GM10847 (cell line): ENCODE data around the gene MEX3A.

Experiments used
- POLR2A ChIP-seq: IDR thresholded peaks from 2 replicates; pipeline ENCODE4 v1.6.1; 2011; ENCODE audit not compliant: insufficient read length; ENCODE audit errors: extremely low read depth

Gene MEX3A, protein sequence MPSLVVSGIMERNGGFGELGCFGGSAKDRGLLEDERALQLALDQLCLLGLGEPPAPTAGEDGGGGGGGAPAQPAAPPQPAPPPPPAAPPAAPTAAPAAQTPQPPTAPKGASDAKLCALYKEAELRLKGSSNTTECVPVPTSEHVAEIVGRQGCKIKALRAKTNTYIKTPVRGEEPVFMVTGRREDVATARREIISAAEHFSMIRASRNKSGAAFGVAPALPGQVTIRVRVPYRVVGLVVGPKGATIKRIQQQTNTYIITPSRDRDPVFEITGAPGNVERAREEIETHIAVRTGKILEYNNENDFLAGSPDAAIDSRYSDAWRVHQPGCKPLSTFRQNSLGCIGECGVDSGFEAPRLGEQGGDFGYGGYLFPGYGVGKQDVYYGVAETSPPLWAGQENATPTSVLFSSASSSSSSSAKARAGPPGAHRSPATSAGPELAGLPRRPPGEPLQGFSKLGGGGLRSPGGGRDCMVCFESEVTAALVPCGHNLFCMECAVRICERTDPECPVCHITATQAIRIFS

DNA sequence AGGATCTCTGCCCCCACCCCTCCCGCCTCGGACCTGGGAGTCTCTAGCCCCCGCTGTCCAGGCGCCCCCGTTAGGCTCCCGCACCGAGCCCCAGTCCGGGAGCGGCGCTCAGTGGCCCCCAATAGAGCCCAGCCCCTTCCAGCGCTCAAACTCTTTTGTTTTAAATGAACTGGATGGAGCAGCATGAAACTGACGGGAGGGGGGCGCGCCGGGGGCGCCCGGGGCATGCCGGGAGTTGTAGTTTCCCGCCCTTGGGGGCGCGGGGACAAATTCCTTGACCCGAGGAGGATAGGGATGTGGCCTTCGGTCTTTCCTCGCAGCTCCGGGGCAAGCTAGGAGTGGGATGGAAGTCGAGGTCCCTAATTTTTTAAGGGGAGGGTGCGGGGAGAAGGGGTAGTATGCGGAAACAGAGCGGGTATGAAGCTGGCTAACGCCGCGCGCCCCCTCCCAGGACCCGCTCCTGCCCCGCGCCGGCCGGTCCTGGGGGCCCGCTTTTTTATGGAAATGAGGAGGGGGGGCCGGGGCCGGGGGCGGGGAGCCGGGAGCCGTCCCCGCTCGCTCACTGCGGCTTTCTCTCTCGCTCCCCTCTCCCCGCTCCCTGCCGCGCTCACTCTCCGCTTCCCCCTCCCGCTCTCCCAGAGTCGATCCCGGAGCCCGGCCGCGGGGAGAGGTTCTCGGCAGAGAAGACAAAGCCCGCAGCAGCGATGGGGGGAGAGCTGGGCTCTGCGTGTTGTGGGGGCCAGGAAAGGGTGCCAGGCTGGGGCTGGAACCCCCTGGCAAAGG is at the start of gene MEX3A:
Gene MEX3A (minus strand): TSS at position 157 of the 783 bp plus-strand sequence. CDS start 467 bp downstream, outside the sequence.
- no peak for TF ChIP-seq POLR2A

DNA sequence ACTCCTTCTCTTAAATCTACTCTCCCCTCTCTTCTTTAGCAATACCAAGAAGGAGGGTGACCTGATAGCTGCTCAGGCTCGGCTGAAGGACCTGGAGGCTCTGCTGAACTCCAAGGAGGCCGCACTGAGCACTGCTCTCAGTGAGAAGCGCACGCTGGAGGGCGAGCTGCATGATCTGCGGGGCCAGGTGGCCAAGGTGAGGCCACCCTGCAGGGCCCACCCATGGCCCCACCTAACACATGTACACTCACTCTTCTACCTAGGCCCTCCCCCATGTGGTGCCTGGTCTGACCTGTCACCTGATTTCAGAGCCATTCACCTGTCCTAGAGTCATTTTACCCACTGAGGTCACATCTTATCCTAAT is 48.3 kb upstream of the MEX3A start:
- TF ChIP-seq POLR2A, result no peak

DNA sequence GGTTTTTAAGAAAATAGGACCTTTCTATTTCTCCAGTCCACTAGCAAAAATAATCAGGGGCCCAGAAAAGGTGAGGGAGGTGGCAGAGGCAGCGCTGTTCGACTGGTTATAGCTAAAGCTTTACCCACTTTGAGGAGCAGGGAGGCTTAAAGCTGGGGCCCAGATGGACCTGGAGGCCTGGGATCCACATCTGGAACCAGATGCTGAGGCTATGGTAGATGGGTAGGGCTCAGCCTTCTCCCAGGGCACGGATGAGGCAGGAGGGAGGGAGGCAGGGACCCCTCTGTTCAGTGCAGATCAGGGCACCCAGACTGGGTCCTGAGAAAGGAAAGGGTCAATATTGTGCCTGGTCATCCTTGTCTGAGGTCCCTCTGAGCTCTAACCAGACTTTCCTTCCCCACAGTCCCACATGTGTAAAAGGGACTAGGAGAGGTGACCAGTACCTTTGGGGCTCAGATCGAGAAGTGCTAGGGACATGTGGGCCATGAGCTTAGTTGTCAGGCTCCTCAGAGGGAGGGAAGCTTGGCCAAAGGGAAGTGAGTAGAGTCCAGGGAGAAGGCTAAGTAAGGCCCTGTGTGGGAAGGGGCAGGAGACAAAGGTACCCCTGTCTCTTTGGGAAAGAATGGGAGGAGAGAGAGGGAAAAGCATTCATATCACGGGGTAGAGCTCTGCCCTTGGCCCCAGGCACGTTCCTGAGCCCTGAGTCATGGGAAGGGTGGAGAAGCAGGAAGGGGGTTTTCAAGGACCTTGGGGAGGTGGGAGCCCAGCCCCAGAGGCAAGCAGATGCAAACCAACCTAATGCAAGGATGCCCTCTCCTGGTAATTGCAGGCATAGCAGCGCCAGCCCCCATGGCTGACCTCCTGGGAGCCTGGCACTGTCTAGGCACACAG is 47.7 kb upstream of the MEX3A start:
- TF ChIP-seq POLR2A, result no peak

DNA sequence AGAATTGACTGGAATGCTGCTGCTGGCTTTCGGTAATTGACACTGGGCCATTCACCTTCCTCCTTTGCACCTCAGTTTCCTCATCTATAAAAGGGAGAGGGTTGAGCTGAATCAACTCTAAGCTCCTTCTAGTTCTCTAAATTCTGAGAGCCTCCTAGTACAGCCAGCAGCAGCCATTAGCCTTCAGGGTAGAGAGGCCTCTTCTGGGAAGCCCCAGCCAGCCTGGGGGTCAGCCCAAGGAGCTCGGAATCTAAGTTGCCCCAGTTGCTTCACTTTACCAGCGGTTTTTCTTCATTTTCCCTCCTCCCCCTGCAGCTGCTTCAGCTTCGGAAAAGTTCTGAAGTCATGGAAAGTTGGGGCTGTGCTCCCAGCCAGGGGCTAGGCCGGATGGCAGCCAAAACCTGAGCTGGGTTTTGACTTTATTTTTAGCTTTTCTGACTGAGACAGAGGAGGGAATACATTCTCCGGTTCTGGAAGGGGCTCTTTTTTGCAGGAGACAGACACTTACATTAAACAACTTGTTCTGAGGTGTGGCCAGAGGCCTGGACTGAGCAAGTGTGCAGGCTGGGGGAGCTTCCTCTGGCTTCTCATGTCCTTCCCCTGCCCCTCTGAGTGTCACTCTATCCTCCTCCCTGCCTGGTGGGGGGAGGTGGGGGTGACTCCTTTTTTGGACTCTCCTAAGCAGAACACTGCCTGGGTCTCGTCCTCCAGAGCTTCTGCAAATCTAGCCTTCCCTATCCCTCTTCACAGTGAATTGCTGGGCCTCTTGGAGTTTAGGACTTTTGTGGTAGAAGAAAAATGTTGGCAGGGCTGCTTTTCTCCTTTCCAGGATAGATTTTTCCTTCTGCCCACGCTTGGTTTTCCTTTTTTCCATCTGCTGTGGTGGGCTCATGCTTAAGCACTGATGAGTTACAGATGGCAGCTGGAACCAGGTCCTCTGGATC is 46.7 kb upstream of the MEX3A start:
- TF ChIP-seq POLR2A, result no peak

DNA sequence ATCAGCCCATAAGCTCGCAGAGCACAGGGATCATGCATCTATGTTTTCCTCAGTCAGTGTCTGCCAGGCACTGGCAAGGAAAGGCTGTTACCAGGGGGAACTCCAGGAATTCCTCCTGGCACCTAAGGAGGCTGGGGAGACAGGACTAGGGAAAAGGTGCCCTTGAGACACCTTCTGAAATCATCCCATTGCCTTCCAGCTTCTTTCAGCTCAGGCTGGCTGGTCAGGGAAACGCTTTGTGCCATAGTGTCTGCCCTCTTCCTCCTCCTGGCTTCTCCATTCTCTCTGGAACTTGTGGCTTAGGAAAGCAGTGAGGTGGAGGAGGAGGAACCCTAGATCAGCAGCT is 46.0 kb upstream of the MEX3A start:
- no peak for TF ChIP-seq POLR2A

DNA sequence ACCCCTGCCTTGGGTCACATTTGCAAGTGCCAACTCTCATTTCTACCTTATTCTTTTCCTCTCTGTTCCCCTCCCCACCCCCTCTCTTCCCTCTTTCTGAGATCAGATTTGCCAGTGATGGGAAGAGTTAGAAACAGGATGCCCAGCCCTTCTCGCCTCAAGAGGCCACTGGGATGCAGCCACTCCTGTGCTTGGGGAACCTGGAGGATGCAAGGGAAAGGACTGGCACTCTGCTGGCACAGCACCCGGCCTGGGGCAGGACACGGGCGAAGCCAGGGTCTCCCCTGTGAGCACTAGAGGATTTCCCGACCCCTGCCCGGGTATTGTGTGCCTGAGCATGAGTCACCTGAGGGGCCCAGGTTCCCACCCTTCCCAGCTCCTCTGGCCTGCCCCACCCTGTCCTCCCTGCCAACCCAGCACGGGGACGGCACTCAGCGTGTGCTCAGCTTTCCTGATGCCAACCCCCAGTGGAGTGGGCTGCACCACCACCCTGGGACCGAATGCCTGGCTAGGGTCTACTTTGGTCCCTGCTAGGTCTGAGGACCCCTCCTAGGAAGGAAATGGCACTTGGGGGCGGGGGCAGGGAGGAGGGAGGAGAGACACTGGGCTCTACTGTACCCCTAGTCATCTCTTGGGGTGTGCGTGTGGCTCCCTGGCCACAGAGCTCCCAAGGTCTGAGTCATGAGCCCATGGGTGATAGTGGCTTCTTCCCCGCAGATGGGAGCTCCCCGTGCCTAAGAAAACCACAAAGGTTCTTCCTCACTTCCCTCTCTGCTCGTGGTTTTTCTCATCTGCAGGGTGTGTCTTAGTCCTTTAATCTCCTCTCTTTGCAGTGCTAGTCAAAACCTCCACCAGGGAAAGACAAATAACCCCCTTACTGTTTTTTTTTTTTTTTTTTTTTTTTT is 44.6 kb upstream of the MEX3A start:
- TF ChIP-seq POLR2A, result peak; percentile 30

DNA sequence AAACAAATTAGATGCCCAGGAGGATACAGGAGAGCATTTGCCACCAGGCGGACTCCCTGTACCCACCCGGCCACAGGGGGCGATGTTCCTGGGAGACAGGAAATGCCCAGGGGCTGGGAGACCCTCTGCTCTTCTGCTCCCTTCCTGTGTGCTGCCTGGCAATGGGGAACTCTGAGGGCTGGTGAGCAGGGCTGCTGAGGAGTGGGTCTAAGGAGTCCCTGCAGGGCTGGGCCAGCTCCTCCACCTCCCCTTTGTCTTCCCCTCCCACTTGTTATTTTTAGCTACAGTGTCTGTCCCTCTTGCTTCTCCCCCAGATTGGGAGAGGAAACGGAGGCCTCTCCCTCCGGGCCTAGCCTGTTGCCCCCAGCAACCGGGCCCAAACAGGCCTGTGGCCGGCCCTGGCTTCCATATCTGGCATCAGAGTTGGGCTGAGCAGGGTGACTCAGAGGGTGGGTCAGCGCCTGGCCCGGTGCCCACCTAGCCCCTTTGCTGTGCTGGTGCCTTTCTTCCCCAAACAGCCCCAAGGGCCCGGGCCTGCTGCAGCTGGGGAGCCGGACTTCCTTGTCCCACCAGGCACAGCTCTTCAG is 43.9 kb upstream of the MEX3A start:
- TF ChIP-seq POLR2A, result peak; percentile 9

DNA sequence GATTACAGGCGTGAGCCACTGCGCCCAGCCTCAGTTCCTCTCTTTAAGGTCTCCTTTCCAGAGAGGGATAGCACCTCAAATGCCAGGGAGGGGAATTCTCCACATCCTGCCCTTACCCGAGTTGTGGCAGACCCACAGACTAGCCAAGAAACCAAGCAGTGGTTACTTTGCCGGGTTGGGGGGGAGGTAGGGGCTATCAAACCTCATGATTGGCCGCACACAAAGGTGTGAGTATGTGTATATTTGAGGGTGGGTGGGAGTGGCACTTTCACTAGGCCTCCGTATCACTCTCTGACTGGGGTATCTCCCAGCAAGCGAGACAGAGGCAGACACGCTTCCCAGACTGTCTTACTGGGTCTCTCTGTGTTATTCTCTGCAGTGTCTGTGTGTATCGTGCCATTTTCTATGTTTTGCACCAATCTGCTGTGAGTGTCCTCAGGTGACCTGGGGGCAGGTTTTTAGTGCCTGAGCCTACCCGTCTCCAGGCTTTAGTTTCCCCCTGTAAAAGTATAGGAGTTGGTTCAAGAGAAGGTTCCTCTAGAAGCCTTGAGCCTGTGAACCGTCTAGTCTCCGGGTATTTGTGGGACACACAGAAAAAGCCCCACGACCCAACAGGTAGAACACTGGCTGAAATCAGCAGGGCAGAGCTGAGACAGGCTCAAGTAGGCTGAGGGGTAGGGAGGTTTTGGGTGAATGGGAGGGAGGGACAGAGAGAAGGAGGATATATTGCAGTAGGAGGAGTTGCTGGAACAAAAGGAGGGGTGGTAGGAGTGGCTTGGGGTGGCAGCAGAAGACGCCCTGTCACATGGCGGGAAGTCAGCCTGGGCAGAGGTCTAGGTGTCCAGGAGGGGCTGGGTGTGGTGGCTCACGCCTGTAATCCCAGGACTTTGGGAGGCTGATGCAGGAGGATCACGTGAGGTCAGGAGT is 42.6 kb upstream of the MEX3A start:
- no peak for TF ChIP-seq POLR2A

DNA sequence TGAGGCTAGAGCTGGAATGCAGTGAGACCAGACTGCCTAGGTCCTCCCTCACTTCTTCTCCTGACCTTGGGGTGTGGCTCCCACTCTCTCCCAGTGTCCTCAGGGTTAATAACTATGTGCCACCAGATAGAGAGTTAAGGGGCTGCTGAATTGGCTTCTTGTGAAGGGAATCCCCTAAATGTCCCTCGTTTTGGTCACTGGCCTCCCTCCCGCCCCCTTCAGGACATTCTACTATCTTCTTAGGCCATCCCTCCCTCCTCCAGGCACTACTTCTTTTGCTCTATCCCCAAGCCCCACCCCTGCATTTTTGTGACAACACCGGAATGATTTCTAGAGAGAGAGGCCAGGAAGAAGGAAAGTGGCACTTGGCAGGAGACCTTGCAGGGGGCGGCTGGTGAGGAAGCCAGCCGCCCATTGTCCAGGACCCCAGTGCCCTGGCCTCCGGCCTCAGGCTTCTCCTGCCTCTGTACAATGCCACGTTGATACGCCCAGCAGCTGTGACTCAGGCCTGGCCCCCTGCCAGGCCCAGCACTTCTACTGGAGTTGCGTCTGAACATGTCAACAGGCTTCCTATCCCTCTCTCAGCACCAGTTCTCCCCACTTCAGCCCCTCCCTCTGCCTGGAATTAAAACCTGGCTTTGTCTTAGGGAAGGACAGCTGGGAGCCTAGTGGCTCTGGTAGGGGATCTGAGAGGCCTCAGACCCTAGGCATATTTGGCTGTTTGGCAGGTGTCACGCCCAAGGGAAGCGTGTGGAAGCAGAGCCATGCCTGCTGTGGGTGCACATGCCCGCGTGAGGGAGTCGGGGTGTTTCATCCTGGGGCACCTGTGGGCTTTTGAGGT is 41.3 kb upstream of the MEX3A start:
- no peak for TF ChIP-seq POLR2A

DNA sequence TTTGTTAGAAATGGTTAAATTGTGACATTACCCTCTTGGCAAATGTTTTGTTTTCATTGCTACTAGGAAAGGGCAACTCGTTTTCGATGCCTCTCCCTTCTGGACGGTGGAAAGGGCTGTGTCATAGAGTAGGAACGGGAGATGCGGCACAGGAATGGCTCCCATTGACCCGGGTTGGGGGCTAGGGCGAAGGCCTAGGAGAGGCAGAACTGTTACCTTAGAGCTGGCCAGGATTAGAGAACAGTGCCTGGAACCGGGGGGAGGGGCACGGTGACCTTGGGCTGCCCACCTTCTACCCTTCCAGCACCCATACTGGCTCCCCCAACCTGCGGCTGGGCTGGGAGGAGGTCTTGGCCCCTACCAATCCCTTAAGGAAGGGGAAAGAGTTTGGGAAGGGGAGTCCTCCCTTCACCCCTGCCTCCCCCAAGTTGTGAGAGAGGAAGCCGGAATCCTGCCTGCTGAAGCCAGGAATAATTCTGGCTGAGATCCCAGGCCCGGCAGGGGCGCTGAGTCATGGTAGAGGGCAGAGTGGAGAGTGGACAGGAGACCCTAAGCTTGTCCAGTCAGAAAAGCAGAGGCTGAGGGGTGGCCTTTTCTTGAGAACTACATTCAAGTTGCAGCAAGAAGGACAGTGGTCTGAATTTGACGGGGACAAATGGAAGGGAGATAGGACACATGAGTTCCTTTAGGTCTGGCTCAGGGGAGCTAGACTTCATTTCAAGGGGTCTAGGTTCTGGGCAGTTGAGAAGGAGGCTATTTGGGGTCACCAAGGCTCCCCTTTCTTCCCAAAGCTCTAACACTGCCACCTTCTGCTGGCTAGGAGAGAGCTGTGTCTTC is 40.5 kb upstream of the MEX3A start:
- TF ChIP-seq POLR2A, result no peak

DNA sequence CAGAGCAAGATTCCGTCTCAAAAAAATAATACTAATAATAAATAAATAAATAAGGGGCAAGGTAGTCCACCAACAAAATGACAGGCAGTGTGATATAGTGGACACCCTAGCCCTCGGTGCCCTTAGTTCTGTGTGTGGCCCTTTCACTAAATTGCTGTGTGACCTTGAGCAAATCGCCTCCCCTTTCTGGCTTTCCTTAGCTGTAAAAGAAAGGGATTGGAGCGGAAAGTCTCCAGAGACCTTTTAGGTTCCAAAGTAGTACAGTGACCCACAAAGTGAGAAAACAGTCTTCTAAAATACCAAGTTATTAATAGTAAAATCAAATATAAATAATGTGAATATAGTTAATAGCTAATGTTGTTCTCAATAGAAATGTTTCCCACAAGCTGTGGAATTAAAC is 39.8 kb upstream of the MEX3A start:
- no peak for TF ChIP-seq POLR2A
